ENCODE results near the gene LPP.

GRCh38 chr3:188271226-188271914 is 117.4 kb downstream of the LPP start:
- no peak for TF ChIP-seq HDGF (IDR thresholded peaks at IDR 0.05; ENCODE audit: borderline replicate concordance)
- no peak for TF ChIP-seq SP1 (IDR thresholded peaks at IDR 0.05)
- no peak for TF ChIP-seq BHLHE40 (IDR thresholded peaks at IDR 0.05; ENCODE audit: borderline replicate concordance)
- TF ChIP-seq CTBP1 (IDR thresholded peaks at IDR 0.05; ENCODE audit: borderline replicate concordance) = no peak
